H1 (cell line): ENCODE results near the gene CAMKMT.

ENCODE experiments used
- BRCA1 ChIP-seq: IDR thresholded peaks from 2 replicates; pipeline ENCODE4 v1.6.1; 2012; ENCODE audit warnings: low read depth, low read length, improper control_type of control experiment
- CREB1 ChIP-seq: IDR thresholded peaks from 2 replicates; pipeline ENCODE4 v1.6.1; 2012; ENCODE audit warnings: inconsistent platforms
- CTCF ChIP-seq, 3 experiments: IDR thresholded peaks; 1 replicate in 2 of 3; 2 replicates in 1 of 3; pipeline versions ENCODE4 v1.5.1 to v1.6.1; 2011; ENCODE audit warnings: low read length in 3 of 3, mild to moderate bottlenecking in 3 of 3, inconsistent platforms in 2 of 3, low read depth in 1 of 3, moderate library complexity in 1 of 3; ENCODE audit not compliant: insufficient read depth in 1 of 3; ENCODE audit errors: control extremely low read depth in 1 of 3
- EZH2 ChIP-seq: fragments of 200-600 bp; sonication (generic); IDR thresholded peaks from 2 replicates; pipeline ENCODE4 v1.7.1; 2012; ENCODE audit warnings: low read depth, mild to moderate bottlenecking, moderate library complexity, low read length, inconsistent platforms; ENCODE audit not compliant: severe bottlenecking
- JUND ChIP-seq: IDR thresholded peaks from 2 replicates; pipeline ENCODE4 v1.6.1; 2011; ENCODE audit warnings: mild to moderate bottlenecking, improper control_type of control experiment, low read length
- POLR2AphosphoS5 ChIP-seq: IDR thresholded peaks from 2 replicates; pipeline ENCODE4 v1.6.1; 2011; ENCODE audit warnings: low read depth, low read length
- RBBP5 ChIP-seq: IDR thresholded peaks from 2 replicates; pipeline ENCODE4 v1.7.1; 2012; ENCODE audit warnings: low read depth, mild to moderate bottlenecking, inconsistent platforms, low read length, moderate library complexity, borderline replicate concordance
- RFX5 ChIP-seq: IDR thresholded peaks from 2 replicates; pipeline ENCODE4 v1.6.1; 2011; ENCODE audit warnings: low read depth, low read length, improper control_type of control experiment, borderline replicate concordance
- SP2 ChIP-seq: IDR thresholded peaks from 2 replicates; pipeline ENCODE4 v1.6.1; 2012; ENCODE audit warnings: mild to moderate bottlenecking, low read length, inconsistent platforms
- TAF1 ChIP-seq: IDR thresholded peaks from 2 replicates; pipeline ENCODE4 v1.6.1; 2011; ENCODE audit warnings: mild to moderate bottlenecking, low read depth, low read length
- YY1 ChIP-seq: IDR thresholded peaks from 2 replicates; pipeline ENCODE4 v1.6.1; 2011; ENCODE audit warnings: low read depth, mild to moderate bottlenecking, low read length

GRCh38 chr2:44480068-44480467 is 118.3 kb downstream of the CAMKMT start:
- TF ChIP-seq CREB1 (no peak), SP2 (no peak), CTCF (IDR thresholded peaks at IDR 0.05; ENCODE audit: control extremely low read depth in 1 of 3, insufficient read depth in 1 of 3, low read depth in 1 of 3, low read length in 3 of 3) (no peak), TAF1 (no peak), POLR2AphosphoS5 (no peak), EZH2 (no peak), JUND (no peak), BRCA1 (no peak), RFX5 (no peak), RBBP5 (no peak), YY1 (no peak)
